ENCODE data around the gene AGAP1. TPM values are rescaled to one million over a fixed set of nuclear protein-coding genes. Genes with fewer than 3 reads are reported as not detected.
A peak's percentile ranks its signal among the peaks of the same experiment; 100 is the strongest.

AGAP1 gene
- total RNA-seq, 1 experiment from 2014 or later = 25.8 TPM

- Histone ChIP-seq H3K9ac (ENCODE audit: extremely low read depth, insufficient read length, low read length) (no peak overlapping the region), H3K4me1 (ENCODE audit: insufficient read depth, low read length) (peaks cover 4% of the 10 kb centered on the region; the same call in 1 of the 2 replicates), H3K23ac (ENCODE audit: insufficient read length, low read depth, low read length) (no peak overlapping the region), H3K4ac (ENCODE audit: low read depth, low read length) (no peak overlapping the region), H2AK5ac (ENCODE audit: insufficient read length, low read length) (no peak overlapping the region), H2BK12ac (ENCODE audit: insufficient read length, low read depth, low read length) (no peak overlapping the region), H3K23me2 (ENCODE audit: insufficient read length, low read depth, low read length, poor library complexity, severe bottlenecking) (peaks cover 15% of the 10 kb centered on the region), H3K14ac (ENCODE audit: insufficient read depth, low read length) (no peak overlapping the region), H2BK120ac (ENCODE audit: low read depth, low read length, poor library complexity, severe bottlenecking) (no peak overlapping the region), H3K79me2 (ENCODE audit: insufficient read depth, low read length) (no peaks in the 10 kb centered on the region), H3K56ac (ENCODE audit: insufficient read length, low read depth, low read length) (no peak overlapping the region), H3K79me1 (ENCODE audit: insufficient read depth, low read depth, low read length, poor library complexity, severe bottlenecking) (no peaks in the 10 kb centered on the region), H4K91ac (ENCODE audit: insufficient read length, low read depth, low read length) (no peak overlapping the region), H3K9me3 (ENCODE audit: control insufficient read depth, low read depth, low read length) (no peaks in the 10 kb centered on the region), H2BK5ac (ENCODE audit: insufficient read length, low read length) (no peak overlapping the region), H2BK20ac (ENCODE audit: low read depth, low read length, poor library complexity, severe bottlenecking) (no peak overlapping the region), H2AFZ (ENCODE audit: low read length) (no peak overlapping the region), H3K18ac (ENCODE audit: insufficient read length, low read depth, low read length) (no peak overlapping the region), H3K27me3 (ENCODE audit: insufficient read depth, low read length) (peaks cover 74% of the 10 kb centered on the region), H4K20me1 (ENCODE audit: control insufficient read depth, insufficient read depth, insufficient read length) (no peaks in the 10 kb centered on the region), H2BK15ac (ENCODE audit: low read depth, low read length) (no peak overlapping the region), H3T11ph (ENCODE audit: low read length) (no peak overlapping the region), H3K27ac (ENCODE audit: insufficient read length, low read depth, low read length) (no peak overlapping the region), H4K5ac (ENCODE audit: insufficient read length, low read depth, low read length) (no peak overlapping the region), H3K4me2 (ENCODE audit: insufficient read depth, insufficient read length, low read length) (peak overlapping the region; percentile 56), H4K8ac (replicated peaks; ENCODE audit: insufficient read length, low read depth, low read length) (no peak overlapping the region)
- peak overlapping the region; percentile 51 to 81 for H3K4me3 Mint-ChIP-seq
- peaks cover 0 to 3% of the 10 kb centered on the region in 2 experiments; a peak in 2 of 5 replicates for H3K9me3 Mint-ChIP-seq
- H3K27ac Mint-ChIP-seq = no peak overlapping the region
- H3K36me3 Mint-ChIP-seq (ENCODE audit: insufficient read depth in 1 of 3, low read depth in 3 of 3) = peaks cover 0 to 2% (median 0%) of the 10 kb centered on the region in 3 experiments; a peak in 2 of 7 replicates
- peaks cover 36 to 47% of the 10 kb centered on the region in 2 experiments for H3K4me1 Mint-ChIP-seq
- DNase-seq = peak; percentile 73
- TF ChIP-seq CTCF (conservative IDR thresholded peaks at IDR 0.05) = no peak
- H3K27me3 Mint-ChIP-seq (ENCODE audit: low read depth) = peaks cover 92% of the 10 kb centered on the region
- no CpG with 5 or more reads among the region's 67 CpGs for WGBS (ENCODE audit: extremely low coverage, insufficient read length, low lambda C conversion rate)
Measured at GRCh38 chr2:236164201-236164924, 670.5 kb downstream of the AGAP1 start.

Measured in H9 (cell line).